Activated CD4-positive, alpha-beta T cell treated with anti-CD3 and anti-CD28 coated beads, Interleukin-2, Interleukin-4, amounts not matched to agents 100 ng/mL and 50 ng/mL, durations not matched to agents 16 hours and 8 hours (primary cell): ENCODE results near the gene SS18L1.
A peak's percentile ranks its signal among the peaks of the same experiment; 100 is the strongest.

ENCODE experiments used
- DNase-seq: peaks from one replicate; pipeline ENCODE4 v3.0.0-alpha.2; 2020; ENCODE audit warnings: low spot score

The SS18L1 gene

GRCh38 chr20:62156592-62157386, 13.2 kb downstream of the SS18L1 start:
- DNase-seq, result peak; percentile 65

GRCh38 chr20:62157387-62158087, 14.0 kb downstream of the SS18L1 start:
- DNase-seq, result no peak

- DNase-seq, result no peak
Observed at GRCh38 chr20:62158088-62158400, 14.5 kb downstream of the SS18L1 start.

GRCh38 chr20:62158541-62158940, 15.0 kb downstream of the SS18L1 start:
- no peak for DNase-seq

GRCh38 chr20:62159052-62159451, 15.5 kb downstream of the SS18L1 start:
- DNase-seq, result no peak

GRCh38 chr20:62159839-62160238, 16.3 kb downstream of the SS18L1 start:
- peak; percentile 87 for DNase-seq

- DNase-seq, result no peak
Observed at GRCh38 chr20:62160253-62160652, 16.7 kb downstream of the SS18L1 start.

GRCh38 chr20:62160876-62161275, 17.3 kb downstream of the SS18L1 start:
- DNase-seq, result no peak

- DNase-seq, result no peak
Observed at GRCh38 chr20:62161347-62161746, 17.8 kb downstream of the SS18L1 start.

- DNase-seq, result no peak
Observed at GRCh38 chr20:62162765-62163484, 19.4 kb downstream of the SS18L1 start.

GRCh38 chr20:62163485-62163865, 19.9 kb downstream of the SS18L1 start:
- DNase-seq, result no peak

- DNase-seq, result no peak
Observed at GRCh38 chr20:62163986-62164762, 20.6 kb downstream of the SS18L1 start.

GRCh38 chr20:62164879-62165761, 21.6 kb downstream of the SS18L1 start:
- no peak for DNase-seq

GRCh38 chr20:62165762-62166399, 22.3 kb downstream of the SS18L1 start:
- DNase-seq, result no peak

GRCh38 chr20:62167474-62167873, 23.9 kb downstream of the SS18L1 start:
- no peak for DNase-seq

GRCh38 chr20:62168061-62168460, 24.5 kb downstream of the SS18L1 start:
- DNase-seq, result no peak

- DNase-seq, result no peak
Observed at GRCh38 chr20:62168890-62169435, 25.4 kb downstream of the SS18L1 start.

- no peak for DNase-seq
Observed at GRCh38 chr20:62170536-62170935, 27.0 kb downstream of the SS18L1 start.

- DNase-seq, result no peak
Observed at GRCh38 chr20:62171245-62171644, 27.7 kb downstream of the SS18L1 start.

- no peak for DNase-seq
Observed at GRCh38 chr20:62172666-62173065, 29.1 kb downstream of the SS18L1 start.
